NCI-H1436 (cell line): ENCODE data around the gene BMP8B.
A peak's percentile ranks its signal among the peaks of the same experiment; 100 is the strongest.

Experiments
- DNase-seq: peaks from one replicate; lab custom pipeline; 2025; lab: John Stamatoyannopoulos, UW

The BMP8B gene

GRCh38 chr1:39722495-39722894, 66.2 kb downstream of the BMP8B start:
- DNase-seq, result no peak

- DNase-seq, result no peak
These were observed 67.0 kb downstream of the BMP8B start for GRCh38 chr1:39721664-39722063.

DNA sequence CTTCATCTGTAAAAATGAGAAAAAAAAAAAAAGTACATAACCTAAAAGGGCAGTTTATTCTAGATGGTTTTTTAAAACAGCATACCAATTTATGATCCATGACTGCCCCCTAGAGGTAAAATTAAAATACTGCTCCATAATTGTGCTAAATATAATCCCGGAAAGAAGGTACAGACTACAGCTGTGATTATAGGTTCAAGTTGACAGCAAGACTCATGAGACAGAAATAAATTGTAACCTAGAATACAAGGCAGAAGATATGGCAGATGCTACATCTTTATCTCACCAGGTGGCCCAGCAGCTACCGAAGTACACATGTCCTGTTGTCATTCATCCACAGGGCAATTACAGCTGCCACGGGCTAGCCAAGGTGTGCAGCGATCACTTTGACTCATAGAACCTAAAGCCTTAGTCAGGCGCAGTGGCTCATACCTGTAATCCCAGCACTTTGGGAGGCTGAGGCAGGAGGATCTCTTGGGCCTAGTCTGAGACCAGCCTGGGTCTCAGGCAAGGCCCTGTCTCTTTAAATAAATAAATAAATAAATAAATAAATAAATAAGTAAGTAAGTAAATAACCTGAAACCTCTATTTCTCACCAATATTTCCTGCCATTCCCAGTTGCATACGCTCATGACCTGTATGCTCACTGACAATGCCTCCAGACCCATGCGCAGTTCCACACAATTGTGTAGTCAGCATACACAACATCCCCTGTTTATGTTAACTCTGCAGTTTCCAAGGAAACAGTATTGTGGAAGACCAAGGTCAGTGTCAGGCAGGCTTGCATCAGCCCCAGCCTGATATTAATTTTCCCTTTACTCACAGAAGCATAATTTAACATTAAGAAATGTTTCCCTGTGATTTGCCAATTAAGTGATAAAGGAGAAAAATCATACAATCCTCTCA, 68.3 kb downstream of the BMP8B start:
- DNase-seq, result peak; percentile 61

DNA sequence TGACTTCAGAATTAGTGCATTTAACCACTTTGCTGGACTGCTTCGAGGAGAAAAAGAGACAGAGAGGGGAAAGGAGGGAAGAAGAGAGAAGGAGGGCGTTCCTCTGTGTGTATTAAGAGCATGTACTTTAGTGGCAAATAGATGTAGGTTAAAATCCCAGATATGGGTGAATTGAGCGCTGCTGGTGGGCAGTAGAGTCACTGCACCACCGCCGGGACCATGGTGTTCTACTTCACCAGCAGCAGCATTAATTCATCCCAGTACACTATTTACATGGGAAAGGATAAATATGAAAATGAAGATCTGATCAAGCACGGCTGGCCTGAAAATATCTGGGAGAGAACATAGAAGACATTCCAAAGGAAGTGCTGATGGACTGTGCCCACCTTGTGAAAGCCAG, 70.9 kb downstream of the BMP8B start:
- no peak for DNase-seq

- no peak for DNase-seq
These were observed 75.1 kb downstream of the BMP8B start for GRCh38 chr1:39713557-39713956.

DNA sequence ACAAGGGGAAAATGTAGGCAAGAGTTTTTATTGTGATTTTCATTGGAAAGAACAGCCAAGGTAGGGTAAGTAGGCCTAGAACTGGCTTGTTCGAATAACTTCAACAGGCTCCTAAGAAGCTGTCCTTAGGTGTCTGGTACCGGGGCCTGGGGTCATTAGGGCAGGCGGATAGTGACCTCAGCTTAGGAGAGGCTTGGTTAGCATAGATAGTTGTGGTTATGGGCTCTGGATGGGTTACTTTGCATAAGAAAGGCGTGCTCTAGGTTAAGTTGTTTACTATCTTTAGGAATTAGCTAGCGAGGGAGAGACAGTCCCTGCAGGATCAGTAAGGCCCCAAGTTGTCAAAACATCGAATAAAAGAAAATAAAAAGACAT, 76.7 kb downstream of the BMP8B start:
- DNase-seq, result no peak

DNA sequence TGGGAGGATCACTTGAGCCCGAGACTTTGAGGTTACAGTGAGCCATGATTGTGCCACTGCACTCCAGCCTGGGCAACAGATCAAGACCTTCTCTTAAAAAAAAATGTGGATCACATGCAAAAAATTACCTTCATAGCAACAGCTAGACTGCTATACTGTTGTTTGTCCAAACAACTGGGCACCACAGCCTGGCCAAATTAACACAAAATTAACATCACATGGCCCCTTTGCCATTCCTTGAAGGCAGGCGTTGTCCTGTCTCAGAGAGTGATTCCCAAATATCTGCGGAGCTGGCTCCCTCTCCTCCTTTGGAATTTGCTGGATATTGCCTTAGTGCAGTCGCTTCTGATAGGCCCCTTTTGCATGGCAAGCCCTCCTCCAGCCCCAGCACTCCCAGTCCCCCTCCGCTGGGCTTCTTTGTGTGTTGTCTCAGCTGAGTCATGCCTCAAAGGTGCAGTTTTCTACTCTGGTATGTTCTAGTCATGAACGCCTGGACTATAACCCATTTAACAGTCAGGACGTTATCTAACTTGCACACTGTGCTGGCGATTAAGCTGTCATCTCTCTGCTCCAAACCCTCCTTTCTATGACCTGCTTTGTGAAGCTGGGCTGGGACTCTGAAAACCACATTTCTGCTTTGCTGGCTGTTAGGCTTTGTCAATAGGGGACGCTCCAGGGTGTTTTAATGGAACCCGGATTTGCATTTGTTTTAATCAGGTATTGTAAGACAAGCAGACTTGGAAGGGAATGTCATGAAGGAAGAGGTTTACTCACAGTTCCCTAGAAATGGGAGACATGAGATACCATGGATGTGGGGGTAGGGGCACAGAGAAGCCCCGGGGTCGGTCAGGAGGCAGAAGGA, 77.3 kb downstream of the BMP8B start:
- DNase-seq, result no peak

GRCh38 chr1:39707506-39707905, 81.2 kb downstream of the BMP8B start:
- DNase-seq, result no peak
